ENCODE data around the gene COL8A1.

COL8A1 gene

GRCh38 chr3:99639579-99639978, 1.2 kb downstream of the COL8A1 start:
- no peaks in the 10 kb centered on the region for H3K4me1 ChIP-seq (ENCODE audit: low read length)
- H3K4me2 ChIP-seq (ENCODE audit: low read length) = no peak overlapping the region
- no peak overlapping the region for H3K4me3 ChIP-seq (ENCODE audit: low read length)

DNA sequence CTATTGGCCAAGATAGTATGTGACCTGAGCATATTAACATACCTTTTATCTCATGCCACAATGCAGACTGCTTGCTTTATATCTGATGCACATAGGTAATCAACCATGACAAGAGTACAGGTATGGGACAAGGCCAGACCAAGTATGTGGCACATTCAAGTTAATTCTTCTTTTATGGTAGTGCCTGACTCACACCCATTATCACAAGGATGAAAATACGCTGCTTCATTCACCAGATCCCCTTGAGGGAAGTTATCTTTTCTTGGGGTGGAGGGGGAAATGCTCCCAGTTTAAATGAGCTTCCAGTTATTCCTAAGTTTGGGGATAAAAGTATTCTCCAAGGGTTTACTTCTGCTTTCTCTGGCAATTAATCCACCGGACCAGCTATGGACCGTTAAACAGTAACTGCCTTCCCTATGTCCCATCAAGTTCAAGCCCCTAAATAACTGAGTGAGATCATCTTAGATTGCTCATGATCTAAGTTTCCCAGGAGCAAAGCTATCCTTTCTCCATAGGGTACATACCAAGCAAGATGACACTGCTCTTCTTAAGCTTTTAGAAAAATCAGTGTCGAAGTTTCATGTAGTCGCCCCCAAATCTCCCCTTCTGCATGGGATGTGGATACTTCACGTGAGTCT, 1.9 kb downstream of the COL8A1 start:
- Histone ChIP-seq H4K20me1 (ENCODE audit: insufficient read depth, low read length) (no peaks in the 10 kb centered on the region), H3K9me3 (ENCODE audit: insufficient read depth, low read length) (no peaks in the 10 kb centered on the region), H2AFZ (ENCODE audit: low read depth, low read length) (no peak overlapping the region), H3K4me2 (ENCODE audit: low read length) (no peak overlapping the region), H3K27me3 (ENCODE audit: low read depth, low read length) (peaks cover 19% of the 10 kb centered on the region), H3K4me3 (ENCODE audit: low read length) (no peak overlapping the region), H3K4me1 (ENCODE audit: low read length) (no peaks in the 10 kb centered on the region), H3K27ac (ENCODE audit: low read length) (no peak overlapping the region), H3K79me2 (ENCODE audit: low read length) (no peaks in the 10 kb centered on the region), H3K36me3 (replicated peaks; ENCODE audit: low read depth, low read length) (no peaks in the 10 kb centered on the region), H3K9ac (ENCODE audit: low read length) (no peak overlapping the region)
- TF ChIP-seq EZH2phosphoT487 (IDR thresholded peaks at IDR 0.05; ENCODE audit: low read depth) (no peak), CTCF (IDR thresholded peaks at IDR 0.05; ENCODE audit: low read depth, low read length) (no peak)

More at GRCh38 chr3:99639579-99639978, 1.2 kb downstream of the COL8A1 start:
- no peaks in the 10 kb centered on the region for H4K20me1 ChIP-seq (ENCODE audit: insufficient read depth, low read length)
- TF ChIP-seq CTCF (IDR thresholded peaks at IDR 0.05; ENCODE audit: low read depth, low read length) (no peak), EZH2phosphoT487 (IDR thresholded peaks at IDR 0.05; ENCODE audit: low read depth) (no peak)
- peaks cover 19% of the 10 kb centered on the region for H3K27me3 ChIP-seq (ENCODE audit: low read depth, low read length)
- no peak overlapping the region for H2AFZ ChIP-seq (ENCODE audit: low read depth, low read length)
- H3K79me2 ChIP-seq (ENCODE audit: low read length) = no peaks in the 10 kb centered on the region
- H3K9me3 ChIP-seq (ENCODE audit: insufficient read depth, low read length) = no peaks in the 10 kb centered on the region
- no peaks in the 10 kb centered on the region for H3K36me3 ChIP-seq (replicated peaks; ENCODE audit: low read depth, low read length)
- no peak overlapping the region for H3K27ac ChIP-seq (ENCODE audit: low read length)
- H3K9ac ChIP-seq (ENCODE audit: low read length) = no peak overlapping the region

- no peak for TF ChIP-seq CTCF (IDR thresholded peaks at IDR 0.05; ENCODE audit: low read depth, low read length)
- TF ChIP-seq EZH2phosphoT487 (IDR thresholded peaks at IDR 0.05; ENCODE audit: low read depth) = no peak
- H3K4me2 ChIP-seq (ENCODE audit: low read length) = no peak overlapping the region
- H3K27me3 ChIP-seq (ENCODE audit: low read depth, low read length) = peaks cover 19% of the 10 kb centered on the region
- H3K4me1 ChIP-seq (ENCODE audit: low read length) = no peaks in the 10 kb centered on the region
- no peaks in the 10 kb centered on the region for H4K20me1 ChIP-seq (ENCODE audit: insufficient read depth, low read length)
- H3K9ac ChIP-seq (ENCODE audit: low read length) = no peak overlapping the region
- H3K27ac ChIP-seq (ENCODE audit: low read length) = no peak overlapping the region
- H3K36me3 ChIP-seq (replicated peaks; ENCODE audit: low read depth, low read length) = no peaks in the 10 kb centered on the region
- H3K9me3 ChIP-seq (ENCODE audit: insufficient read depth, low read length) = no peaks in the 10 kb centered on the region
- H3K79me2 ChIP-seq (ENCODE audit: low read length) = no peaks in the 10 kb centered on the region
- no peak overlapping the region for H2AFZ ChIP-seq (ENCODE audit: low read depth, low read length)
- H3K4me3 ChIP-seq (ENCODE audit: low read length) = no peak overlapping the region
Observed at GRCh38 chr3:99641480-99641879, 3.1 kb downstream of the COL8A1 start.

GRCh38 chr3:99641982-99642381, 3.6 kb downstream of the COL8A1 start:
- H3K27me3 ChIP-seq (ENCODE audit: low read depth, low read length) = peaks cover 19% of the 10 kb centered on the region
- H3K4me3 ChIP-seq (ENCODE audit: low read length) = no peak overlapping the region
- no peaks in the 10 kb centered on the region for H3K79me2 ChIP-seq (ENCODE audit: low read length)
- no peak overlapping the region for H3K4me2 ChIP-seq (ENCODE audit: low read length)
- no peaks in the 10 kb centered on the region for H3K9me3 ChIP-seq (ENCODE audit: insufficient read depth, low read length)
- no peak overlapping the region for H2AFZ ChIP-seq (ENCODE audit: low read depth, low read length)
- TF ChIP-seq CTCF (IDR thresholded peaks at IDR 0.05; ENCODE audit: low read depth, low read length) (no peak), EZH2phosphoT487 (IDR thresholded peaks at IDR 0.05; ENCODE audit: low read depth) (no peak)
- H3K9ac ChIP-seq (ENCODE audit: low read length) = no peak overlapping the region
- peaks cover 3% of the 10 kb centered on the region for H3K4me1 ChIP-seq (ENCODE audit: low read length)
- no peaks in the 10 kb centered on the region for H3K36me3 ChIP-seq (replicated peaks; ENCODE audit: low read depth, low read length)
- no peaks in the 10 kb centered on the region for H4K20me1 ChIP-seq (ENCODE audit: insufficient read depth, low read length)
- H3K27ac ChIP-seq (ENCODE audit: low read length) = no peak overlapping the region
